ENCODE data around the gene C19orf33. TPM values are rescaled to one million over a fixed set of nuclear protein-coding genes. Genes with fewer than 3 reads are reported as not detected.

C19orf33 gene
- total RNA-seq, 1 experiment from 2014 or later, result not detected

DNA sequence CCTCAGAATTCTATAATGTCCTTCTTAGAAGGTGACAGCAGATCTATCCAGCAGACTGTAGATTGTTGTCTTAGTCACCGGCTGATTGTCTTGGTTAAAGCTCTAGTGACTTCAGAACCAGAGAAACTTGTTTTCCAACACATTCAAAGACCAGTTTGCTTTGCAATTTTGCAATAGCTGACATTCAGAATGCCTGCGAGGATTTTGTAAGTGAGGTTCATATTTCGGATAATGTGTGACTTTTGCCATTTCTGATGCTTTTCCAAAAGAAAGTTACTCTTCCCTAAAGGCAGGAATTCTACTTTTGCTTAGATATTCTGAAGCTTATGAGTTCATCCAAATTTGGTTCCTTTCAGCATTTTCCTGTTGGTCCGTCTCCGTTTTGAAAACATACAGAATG is 26.5 kb upstream of the C19orf33 start:
- DNase-seq, result no peak
- H4K20me1 ChIP-seq (ENCODE audit: insufficient read depth, low read depth, low read length), result no peaks in the 10 kb centered on the region
- no peaks in the 10 kb centered on the region for H3K36me3 ChIP-seq (ENCODE audit: insufficient read depth, low read length)
- H3K4me1 ChIP-seq (ENCODE audit: low read length), result no peaks in the 10 kb centered on the region
- no peak overlapping the region for H2AFZ ChIP-seq (ENCODE audit: low read length)
- no peak overlapping the region for H3K9ac ChIP-seq (ENCODE audit: low read length)
- H3K4me3 ChIP-seq (ENCODE audit: low read length), result no peak overlapping the region
- H3K9me2 ChIP-seq (replicated peaks; ENCODE audit: insufficient read depth, low read length), result no peaks in the 10 kb centered on the region
- no peak overlapping the region for H3K4me2 ChIP-seq (ENCODE audit: low read depth, low read length, poor library complexity, severe bottlenecking)
- no peaks in the 10 kb centered on the region for H3K27me3 ChIP-seq (ENCODE audit: low read length)
- no peaks in the 10 kb centered on the region for H3K9me3 ChIP-seq (ENCODE audit: low read length)
- no peak overlapping the region for H3K27ac ChIP-seq (ENCODE audit: low read length)
- H3K79me2 ChIP-seq (ENCODE audit: low read length), result no peaks in the 10 kb centered on the region

DNA sequence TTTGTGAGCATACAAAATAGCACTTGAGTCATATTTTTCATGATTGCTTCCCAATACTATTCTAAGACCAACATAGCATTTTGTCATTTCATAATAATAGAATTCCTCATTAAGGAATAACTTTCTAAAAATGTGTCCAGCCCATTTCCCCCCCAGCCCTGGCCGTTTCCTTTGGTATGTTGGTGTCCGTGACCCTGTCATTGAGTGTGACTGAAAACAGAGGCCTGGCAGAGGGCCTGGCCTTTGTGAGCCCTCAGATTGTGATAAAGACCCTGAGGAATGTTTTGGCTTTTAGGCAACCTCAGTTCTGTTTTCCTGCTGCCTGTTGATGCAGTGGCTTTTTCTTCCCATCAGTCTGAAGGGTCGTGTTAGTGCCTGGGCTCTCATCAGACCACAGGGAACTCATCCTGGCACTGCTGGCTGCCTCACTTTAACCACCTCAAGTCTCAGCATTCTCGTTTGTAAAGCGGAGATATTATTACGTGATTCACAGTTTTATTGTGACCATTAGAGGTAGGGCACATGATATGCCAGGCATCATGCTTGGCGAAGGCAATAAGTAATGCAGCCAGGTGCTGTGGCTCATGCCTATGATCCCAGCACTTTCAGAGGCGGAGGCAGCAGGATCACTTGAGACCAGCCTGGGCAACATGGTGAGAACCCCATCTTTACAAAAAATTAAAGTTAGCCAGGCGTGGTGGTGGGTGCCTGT is 25.9 kb upstream of the C19orf33 start:
- H2AFZ ChIP-seq (ENCODE audit: low read length), result no peak overlapping the region
- no peak overlapping the region for H3K27ac ChIP-seq (ENCODE audit: low read length)
- H3K9me3 ChIP-seq (ENCODE audit: low read length), result no peaks in the 10 kb centered on the region
- H4K20me1 ChIP-seq (ENCODE audit: insufficient read depth, low read depth, low read length), result no peaks in the 10 kb centered on the region
- no peaks in the 10 kb centered on the region for H3K4me1 ChIP-seq (ENCODE audit: low read length)
- H3K9me2 ChIP-seq (replicated peaks; ENCODE audit: insufficient read depth, low read length), result no peaks in the 10 kb centered on the region
- no peak overlapping the region for H3K4me2 ChIP-seq (ENCODE audit: low read depth, low read length, poor library complexity, severe bottlenecking)
- H3K4me3 ChIP-seq (ENCODE audit: low read length), result no peak overlapping the region
- no peaks in the 10 kb centered on the region for H3K27me3 ChIP-seq (ENCODE audit: low read length)
- no peaks in the 10 kb centered on the region for H3K36me3 ChIP-seq (ENCODE audit: insufficient read depth, low read length)
- no peak overlapping the region for H3K9ac ChIP-seq (ENCODE audit: low read length)
- no peaks in the 10 kb centered on the region for H3K79me2 ChIP-seq (ENCODE audit: low read length)
- DNase-seq, result no peak

DNA sequence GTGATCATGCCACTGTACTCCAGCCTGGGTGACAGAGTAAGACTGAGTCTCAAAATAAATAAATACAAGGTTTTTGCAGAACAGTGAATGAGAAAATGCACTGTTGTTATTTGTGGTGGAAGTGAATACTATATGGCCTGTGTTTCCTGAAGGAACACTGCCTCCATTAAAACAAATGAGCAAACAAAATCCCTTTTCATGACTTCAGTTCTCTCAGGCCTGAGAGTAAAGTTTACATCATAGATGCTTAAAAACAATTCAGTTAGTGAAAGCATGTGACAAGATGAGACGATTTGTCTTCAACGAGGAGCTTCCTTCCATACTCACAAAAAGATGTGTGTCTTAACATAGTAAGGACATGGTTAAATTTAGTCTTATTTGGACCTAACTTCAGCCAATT is 25.3 kb upstream of the C19orf33 start:
- Histone ChIP-seq H3K4me2 (ENCODE audit: low read depth, low read length, poor library complexity, severe bottlenecking) (no peak overlapping the region), H3K79me2 (ENCODE audit: low read length) (no peaks in the 10 kb centered on the region)

GRCh38 chr19:38280030-38280921 is 23.8 kb upstream of the C19orf33 start:
- Histone ChIP-seq H2AFZ (ENCODE audit: low read length) (no peak overlapping the region), H3K9me2 (replicated peaks; ENCODE audit: insufficient read depth, low read length) (no peaks in the 10 kb centered on the region), H3K4me3 (ENCODE audit: low read length) (no peak overlapping the region), H3K4me2 (ENCODE audit: low read depth, low read length, poor library complexity, severe bottlenecking) (no peak overlapping the region), H3K9ac (ENCODE audit: low read length) (no peak overlapping the region), H3K36me3 (ENCODE audit: insufficient read depth, low read length) (no peaks in the 10 kb centered on the region), H3K27ac (ENCODE audit: low read length) (no peak overlapping the region), H3K4me1 (ENCODE audit: low read length) (no peaks in the 10 kb centered on the region), H3K27me3 (ENCODE audit: low read length) (no peaks in the 10 kb centered on the region), H3K9me3 (ENCODE audit: low read length) (no peaks in the 10 kb centered on the region), H4K20me1 (ENCODE audit: insufficient read depth, low read depth, low read length) (no peaks in the 10 kb centered on the region), H3K79me2 (ENCODE audit: low read length) (no peaks in the 10 kb centered on the region)
- DNase-seq, result no peak

More for the DNA sequence above, 25.3 kb upstream of the C19orf33 start:
- no peak for DNase-seq
- no peaks in the 10 kb centered on the region for H4K20me1 ChIP-seq (ENCODE audit: insufficient read depth, low read depth, low read length)
- no peaks in the 10 kb centered on the region for H3K9me2 ChIP-seq (replicated peaks; ENCODE audit: insufficient read depth, low read length)
- H3K27ac ChIP-seq (ENCODE audit: low read length), result no peak overlapping the region
- H3K4me1 ChIP-seq (ENCODE audit: low read length), result no peaks in the 10 kb centered on the region
- no peak overlapping the region for H3K9ac ChIP-seq (ENCODE audit: low read length)
- H3K36me3 ChIP-seq (ENCODE audit: insufficient read depth, low read length), result no peaks in the 10 kb centered on the region
- H3K9me3 ChIP-seq (ENCODE audit: low read length), result no peaks in the 10 kb centered on the region
- no peak overlapping the region for H3K4me3 ChIP-seq (ENCODE audit: low read length)
- H3K27me3 ChIP-seq (ENCODE audit: low read length), result no peaks in the 10 kb centered on the region
- H2AFZ ChIP-seq (ENCODE audit: low read length), result no peak overlapping the region

GRCh38 chr19:38281811-38282566 is 22.1 kb upstream of the C19orf33 start:
- Histone ChIP-seq H3K4me2 (ENCODE audit: low read depth, low read length, poor library complexity, severe bottlenecking) (no peak overlapping the region), H3K79me2 (ENCODE audit: low read length) (no peaks in the 10 kb centered on the region), H3K4me3 (ENCODE audit: low read length) (no peak overlapping the region), H2AFZ (ENCODE audit: low read length) (no peak overlapping the region), H3K27ac (ENCODE audit: low read length) (no peak overlapping the region), H3K4me1 (ENCODE audit: low read length) (no peaks in the 10 kb centered on the region), H3K27me3 (ENCODE audit: low read length) (no peaks in the 10 kb centered on the region), H3K9ac (ENCODE audit: low read length) (no peak overlapping the region), H3K9me3 (ENCODE audit: low read length) (no peaks in the 10 kb centered on the region), H3K9me2 (replicated peaks; ENCODE audit: insufficient read depth, low read length) (no peaks in the 10 kb centered on the region), H3K36me3 (ENCODE audit: insufficient read depth, low read length) (no peaks in the 10 kb centered on the region), H4K20me1 (ENCODE audit: insufficient read depth, low read depth, low read length) (no peaks in the 10 kb centered on the region)
- no peak for DNase-seq

GRCh38 chr19:38283271-38283670 is 20.8 kb upstream of the C19orf33 start:
- Histone ChIP-seq H3K9me3 (ENCODE audit: low read length) (no peaks in the 10 kb centered on the region), H3K79me2 (ENCODE audit: low read length) (no peaks in the 10 kb centered on the region), H3K9me2 (replicated peaks; ENCODE audit: insufficient read depth, low read length) (no peaks in the 10 kb centered on the region), H3K4me1 (ENCODE audit: low read length) (no peaks in the 10 kb centered on the region), H3K9ac (ENCODE audit: low read length) (no peak overlapping the region), H2AFZ (ENCODE audit: low read length) (no peak overlapping the region), H3K27ac (ENCODE audit: low read length) (no peak overlapping the region), H3K4me2 (ENCODE audit: low read depth, low read length, poor library complexity, severe bottlenecking) (no peak overlapping the region), H4K20me1 (ENCODE audit: insufficient read depth, low read depth, low read length) (no peaks in the 10 kb centered on the region), H3K27me3 (ENCODE audit: low read length) (no peaks in the 10 kb centered on the region), H3K4me3 (ENCODE audit: low read length) (no peak overlapping the region), H3K36me3 (ENCODE audit: insufficient read depth, low read length) (no peaks in the 10 kb centered on the region)
- no peak for DNase-seq

DNA sequence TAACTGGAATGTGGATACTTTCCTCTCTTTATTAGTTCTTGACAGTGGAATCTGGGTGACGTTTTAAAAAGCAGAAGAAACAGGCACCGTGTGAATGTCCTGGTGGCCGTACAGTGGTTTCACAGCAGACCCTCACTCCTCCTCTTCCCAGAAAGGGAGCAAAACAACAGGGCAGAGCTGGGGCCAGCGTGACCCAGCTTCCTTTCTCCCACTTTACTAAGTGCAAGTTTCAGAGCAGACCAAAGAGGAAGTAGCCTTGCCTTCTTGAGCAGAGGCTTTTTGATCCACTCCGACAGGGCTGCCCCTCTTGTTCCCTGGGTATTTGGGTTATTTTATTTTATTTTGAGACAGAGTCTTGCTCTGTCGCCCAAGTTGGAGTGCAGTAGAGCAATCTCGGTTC is 19.6 kb upstream of the C19orf33 start:
- no peak overlapping the region for H3K27ac ChIP-seq (ENCODE audit: low read length)
- H3K4me3 ChIP-seq (ENCODE audit: low read length), result no peak overlapping the region
- H3K79me2 ChIP-seq (ENCODE audit: low read length), result no peaks in the 10 kb centered on the region
- no peaks in the 10 kb centered on the region for H3K27me3 ChIP-seq (ENCODE audit: low read length)
- H4K20me1 ChIP-seq (ENCODE audit: insufficient read depth, low read depth, low read length), result no peaks in the 10 kb centered on the region
- no peaks in the 10 kb centered on the region for H3K9me3 ChIP-seq (ENCODE audit: low read length)
- H3K9ac ChIP-seq (ENCODE audit: low read length), result no peak overlapping the region
- no peaks in the 10 kb centered on the region for H3K9me2 ChIP-seq (replicated peaks; ENCODE audit: insufficient read depth, low read length)
- no peak overlapping the region for H3K4me2 ChIP-seq (ENCODE audit: low read depth, low read length, poor library complexity, severe bottlenecking)
- no peaks in the 10 kb centered on the region for H3K36me3 ChIP-seq (ENCODE audit: insufficient read depth, low read length)
- no peak for DNase-seq
- no peak overlapping the region for H2AFZ ChIP-seq (ENCODE audit: low read length)
- H3K4me1 ChIP-seq (ENCODE audit: low read length), result no peaks in the 10 kb centered on the region

- no peak overlapping the region for H3K4me2 ChIP-seq (ENCODE audit: low read depth, low read length, poor library complexity, severe bottlenecking)
- H4K20me1 ChIP-seq (ENCODE audit: insufficient read depth, low read depth, low read length), result no peaks in the 10 kb centered on the region
- no peaks in the 10 kb centered on the region for H3K9me3 ChIP-seq (ENCODE audit: low read length)
- no peaks in the 10 kb centered on the region for H3K36me3 ChIP-seq (ENCODE audit: insufficient read depth, low read length)
- no peak overlapping the region for H3K9ac ChIP-seq (ENCODE audit: low read length)
- no peaks in the 10 kb centered on the region for H3K9me2 ChIP-seq (replicated peaks; ENCODE audit: insufficient read depth, low read length)
- no peak overlapping the region for H3K27ac ChIP-seq (ENCODE audit: low read length)
- no peak overlapping the region for H3K4me3 ChIP-seq (ENCODE audit: low read length)
- no peaks in the 10 kb centered on the region for H3K4me1 ChIP-seq (ENCODE audit: low read length)
- H3K79me2 ChIP-seq (ENCODE audit: low read length), result no peaks in the 10 kb centered on the region
- DNase-seq, result no peak
- no peak overlapping the region for H2AFZ ChIP-seq (ENCODE audit: low read length)
- no peaks in the 10 kb centered on the region for H3K27me3 ChIP-seq (ENCODE audit: low read length)
Measured at GRCh38 chr19:38285567-38285966, 18.5 kb upstream of the C19orf33 start.
